Nephron progenitor cell (in vitro differentiated cells): ENCODE measurements around the gene PLD3.
"Not testable (repeated sequence)": the region's sequence is repeated elsewhere in the genome, so short reads cannot be mapped to it uniquely, and the experiment has no call there.

ENCODE experiments used
- DNase-seq: peaks from one replicate; pipeline ENCODE4 v3.0.0; 2021
- H3K27ac Mint-ChIP-seq: 2 replicates; pipeline ENCODE4 v1.8.0; 2021; ENCODE audit warnings: mild to moderate bottlenecking, moderate library complexity, mixed read lengths
- H3K27me3 Mint-ChIP-seq: 2 replicates; pipeline ENCODE4 v1.8.0; 2021; ENCODE audit warnings: mild to moderate bottlenecking, low read depth, mixed read lengths; ENCODE audit not compliant: poor library complexity
- H3K36me3 Mint-ChIP-seq: 2 replicates; pipeline ENCODE4 v1.8.0; 2021; ENCODE audit warnings: low read depth, mixed read lengths
- H3K4me1 Mint-ChIP-seq: 2 replicates; pipeline ENCODE4 v1.8.0; 2021; ENCODE audit warnings: mixed read lengths
- H3K4me3 Mint-ChIP-seq: 2 replicates; pipeline ENCODE4 v1.8.0; 2021; ENCODE audit warnings: mild to moderate bottlenecking, moderate library complexity, mixed read lengths
- H3K9me3 Mint-ChIP-seq: 2 replicates; pipeline ENCODE4 v1.8.0; 2021; ENCODE audit warnings: mild to moderate bottlenecking, moderate library complexity, mixed read lengths
- CTCF ChIP-seq: fragments of 200-600 bp; sonication (generic); IDR thresholded peaks from 2 replicates; pipeline ENCODE4 v1.5.0; 2021; ENCODE audit warnings: antibody characterized with exemption

The PLD3 gene

GRCh38 chr19:40367577-40368434 lies 19.3 kb downstream of the PLD3 start:
- H3K27ac Mint-ChIP-seq = no peak overlapping the region

GRCh38 chr19:40369797-40370196 lies 21.3 kb downstream of the PLD3 start:
- H3K27ac Mint-ChIP-seq = no peak overlapping the region
- H3K4me1 Mint-ChIP-seq = peaks cover 35% of the 10 kb centered on the region
- H3K36me3 Mint-ChIP-seq = peaks cover 40% of the 10 kb centered on the region
- no peak for DNase-seq
- peaks cover 7% of the 10 kb centered on the region for H3K27me3 Mint-ChIP-seq
- no peak overlapping the region for H3K4me3 Mint-ChIP-seq
- no peaks in the 10 kb centered on the region for H3K9me3 Mint-ChIP-seq
- TF ChIP-seq CTCF = no peak

More at GRCh38 chr19:40367577-40368434, 19.3 kb downstream of the PLD3 start:
- no peak for DNase-seq
- Mint-ChIP-seq H3K9me3 (no peaks in the 10 kb centered on the region), H3K36me3 (peaks cover 25% of the 10 kb centered on the region), H3K4me3 (no peak overlapping the region), H3K27me3 (peaks cover 7% of the 10 kb centered on the region), H3K4me1 (peaks cover 41% of the 10 kb centered on the region)
- TF ChIP-seq CTCF = no peak

GRCh38 chr19:40370253-40370652 lies 21.8 kb downstream of the PLD3 start:
- H3K4me3 Mint-ChIP-seq, H3K27me3 Mint-ChIP-seq, H3K27ac Mint-ChIP-seq, DNase-seq, H3K9me3 Mint-ChIP-seq: not testable (repeated sequence)
- Mint-ChIP-seq H3K4me1 (peaks cover 32% of the 10 kb centered on the region), H3K36me3 (peaks cover 44% of the 10 kb centered on the region)

GRCh38 chr19:40370997-40371801 lies 22.7 kb downstream of the PLD3 start:
- Mint-ChIP-seq H3K4me3 (no peak overlapping the region), H3K27ac (no peak overlapping the region), H3K27me3 (no peaks in the 10 kb centered on the region), H3K4me1 (peaks cover 24% of the 10 kb centered on the region), H3K36me3 (peaks cover 45% of the 10 kb centered on the region), H3K9me3 (no peaks in the 10 kb centered on the region)
- no peak for DNase-seq
- TF ChIP-seq CTCF = no peak

- Mint-ChIP-seq H3K4me1 (peaks cover 18% of the 10 kb centered on the region), H3K36me3 (peaks cover 45% of the 10 kb centered on the region)
Measured at GRCh38 chr19:40371802-40372122, 23.3 kb downstream of the PLD3 start.

More at GRCh38 chr19:40371802-40372122, 23.3 kb downstream of the PLD3 start:
- Mint-ChIP-seq H3K9me3 (no peaks in the 10 kb centered on the region), H3K27ac (no peak overlapping the region), H3K27me3 (no peaks in the 10 kb centered on the region), H3K4me3 (no peak overlapping the region)
- TF ChIP-seq CTCF = no peak
- DNase-seq = no peak
